ENCODE measurements around the gene ZNF593.

The ZNF593 gene

GRCh38 chr1:26210147-26210870, 40.6 kb downstream of the ZNF593 start:
- TF ChIP-seq, protein P1, sequence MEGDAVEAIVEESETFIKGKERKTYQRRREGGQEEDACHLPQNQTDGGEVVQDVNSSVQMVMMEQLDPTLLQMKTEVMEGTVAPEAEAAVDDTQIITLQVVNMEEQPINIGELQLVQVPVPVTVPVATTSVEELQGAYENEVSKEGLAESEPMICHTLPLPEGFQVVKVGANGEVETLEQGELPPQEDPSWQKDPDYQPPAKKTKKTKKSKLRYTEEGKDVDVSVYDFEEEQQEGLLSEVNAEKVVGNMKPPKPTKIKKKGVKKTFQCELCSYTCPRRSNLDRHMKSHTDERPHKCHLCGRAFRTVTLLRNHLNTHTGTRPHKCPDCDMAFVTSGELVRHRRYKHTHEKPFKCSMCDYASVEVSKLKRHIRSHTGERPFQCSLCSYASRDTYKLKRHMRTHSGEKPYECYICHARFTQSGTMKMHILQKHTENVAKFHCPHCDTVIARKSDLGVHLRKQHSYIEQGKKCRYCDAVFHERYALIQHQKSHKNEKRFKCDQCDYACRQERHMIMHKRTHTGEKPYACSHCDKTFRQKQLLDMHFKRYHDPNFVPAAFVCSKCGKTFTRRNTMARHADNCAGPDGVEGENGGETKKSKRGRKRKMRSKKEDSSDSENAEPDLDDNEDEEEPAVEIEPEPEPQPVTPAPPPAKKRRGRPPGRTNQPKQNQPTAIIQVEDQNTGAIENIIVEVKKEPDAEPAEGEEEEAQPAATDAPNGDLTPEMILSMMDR (IDR thresholded peaks at IDR 0.05; ENCODE audit: insufficient read depth, low read depth, low read length, missing control alignments), result no peak
- no peak for DNase-seq (ENCODE audit: low read depth)

GRCh38 chr1:26212726-26213125, 43.0 kb downstream of the ZNF593 start:
- H3K4me3 ChIP-seq (ENCODE audit: low read depth, low read length), result no peak overlapping the region
- TF ChIP-seq, protein P1 (IDR thresholded peaks at IDR 0.05; ENCODE audit: insufficient read depth, low read depth, low read length, missing control alignments), result no peak
- DNase-seq (ENCODE audit: low read depth), result no peak

More at GRCh38 chr1:26210147-26210870, 40.6 kb downstream of the ZNF593 start:
- H3K4me3 ChIP-seq (ENCODE audit: low read depth, low read length), result no peak overlapping the region

DNA sequence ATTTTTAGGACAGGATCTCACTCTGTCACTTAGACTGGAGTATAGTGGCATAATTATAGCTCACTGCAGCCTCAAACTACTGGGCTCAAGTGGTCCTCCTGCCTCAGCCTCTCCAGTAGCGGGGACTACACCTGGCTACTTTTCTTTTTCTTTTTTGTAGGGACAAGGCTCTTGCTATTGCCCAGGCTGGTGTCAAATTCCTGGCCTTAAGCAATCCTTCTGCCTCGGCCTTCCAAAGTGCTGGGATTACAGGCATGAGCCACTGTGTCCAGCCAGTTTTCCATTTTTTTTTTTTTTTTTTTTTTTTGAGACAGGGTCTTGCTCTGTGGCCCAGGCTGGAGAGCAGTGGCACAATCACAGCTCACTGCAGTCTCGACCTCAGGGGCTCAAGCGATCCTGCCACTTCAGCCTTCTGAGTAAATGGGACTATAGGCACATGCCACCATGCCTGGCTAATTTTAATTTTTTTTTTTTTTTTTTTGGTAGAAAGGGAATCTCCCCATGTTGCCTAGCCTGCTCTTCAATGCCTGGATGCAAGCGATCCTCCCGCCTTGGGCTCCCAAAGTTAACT, 43.7 kb downstream of the ZNF593 start:
- H3K4me3 ChIP-seq (ENCODE audit: low read depth, low read length), result no peak overlapping the region
- TF ChIP-seq, protein P1 (IDR thresholded peaks at IDR 0.05; ENCODE audit: insufficient read depth, low read depth, low read length, missing control alignments), result no peak
- no peak for DNase-seq (ENCODE audit: low read depth)

- DNase-seq (ENCODE audit: low read depth), result no peak
- H3K4me3 ChIP-seq (ENCODE audit: low read depth, low read length), result no peak overlapping the region
- TF ChIP-seq, protein P1 (IDR thresholded peaks at IDR 0.05; ENCODE audit: insufficient read depth, low read depth, low read length, missing control alignments), result no peak
Measured at GRCh38 chr1:26215246-26215645, 45.5 kb downstream of the ZNF593 start.

- TF ChIP-seq, protein P1 (IDR thresholded peaks at IDR 0.05; ENCODE audit: insufficient read depth, low read depth, low read length, missing control alignments), result no peak
- H3K4me3 ChIP-seq (ENCODE audit: low read depth, low read length), result no peak overlapping the region
- DNase-seq (ENCODE audit: low read depth), result no peak
Measured at GRCh38 chr1:26218906-26219494, 49.3 kb downstream of the ZNF593 start.
